Calu3 (cell line): ENCODE measurements around the gene WBP2NL. TPM values are rescaled to one million over a fixed set of nuclear protein-coding genes. Genes with fewer than 3 reads are reported as not detected.

ENCODE experiments used
- BruUV-seq: library from RNA; stranded (reverse); fragments of 400-500 nt; replicated peaks from 2 replicates; lab custom pipeline; 2021; lab: Mats Ljungman, UMichigan
- CTCF ChIA-PET: fragments of 300-600 bp; sonication (Branson Sonifier 250); formaldehyde crosslinking; loops from one replicate; lab custom pipeline; 2022; ENCODE audit warnings: antibody characterized with exemption; lab: Charles Lee
- DNase-seq: peaks from one replicate; pipeline ENCODE4 v3.0.0; 2022
- H3K27ac Mint-ChIP-seq: one replicate; pipeline ENCODE4 v1.8.0; 2022; ENCODE audit warnings: mixed read lengths; ENCODE audit not compliant: unreplicated experiment
- H3K27me3 Mint-ChIP-seq: one replicate; pipeline ENCODE4 v1.8.0; 2022; ENCODE audit warnings: mixed read lengths; ENCODE audit not compliant: unreplicated experiment
- H3K36me3 Mint-ChIP-seq: one replicate; pipeline ENCODE4 v1.8.0; 2022; ENCODE audit warnings: mild to moderate bottlenecking, moderate library complexity, mixed read lengths; ENCODE audit not compliant: insufficient read depth, unreplicated experiment
- H3K4me1 Mint-ChIP-seq: one replicate; pipeline ENCODE4 v1.8.0; 2022; ENCODE audit warnings: mild to moderate bottlenecking, low read depth, mixed read lengths; ENCODE audit not compliant: unreplicated experiment
- H3K4me3 Mint-ChIP-seq: one replicate; pipeline ENCODE4 v1.8.0; 2022; ENCODE audit warnings: mild to moderate bottlenecking, low read depth, moderate library complexity, mixed read lengths; ENCODE audit not compliant: unreplicated experiment
- H3K9me3 Mint-ChIP-seq: one replicate; pipeline ENCODE4 v1.8.0; 2022; ENCODE audit warnings: low read depth, mixed read lengths; ENCODE audit not compliant: unreplicated experiment
- CTCF ChIP-seq: fragments of 200-600 bp; IDR thresholded peaks from one replicate; pipeline ENCODE4 v1.8.0; 2022; ENCODE audit warnings: antibody characterized with exemption; ENCODE audit not compliant: unreplicated experiment
- intact Hi-C: fragments of 100-400 bp; cut with micrococcal nuclease; formaldehyde crosslinking; loops from one replicate; pipeline ENCODE4 v1.10.0; 2022; ENCODE audit not compliant: unreplicated experiment
- total RNA-seq: library from RNA; stranded (reverse); gene quantifications from 2 replicates; pipeline ENCODE4 v1.2.3, GENCODE V29; 2022

The WBP2NL gene
- total RNA-seq, 1 experiment from 2014 or later = 2.8 TPM

GRCh38 chr22:42010778-42011177, 12.2 kb downstream of the WBP2NL start:
- peaks cover 4% of the 10 kb centered on the region for H3K36me3 Mint-ChIP-seq
- no peaks in the 10 kb centered on the region for H3K4me1 Mint-ChIP-seq
- H3K4me3 Mint-ChIP-seq = no peak overlapping the region
- no peaks in the 10 kb centered on the region for H3K27me3 Mint-ChIP-seq
- BruUV-seq = no TSS peak
- CTCF ChIA-PET = no interaction called here
- intact Hi-C loops = no loop called here
- no peak for TF ChIP-seq CTCF
- H3K9me3 Mint-ChIP-seq = peaks cover 7% of the 10 kb centered on the region
- DNase-seq = no peak
- H3K27ac Mint-ChIP-seq = no peak overlapping the region

GRCh38 chr22:42013385-42013784, 14.8 kb downstream of the WBP2NL start:
- intact Hi-C loops = no loop called here
- CTCF ChIA-PET = interaction anchor here (0.6 to 0.9 kb wide), 2 partner anchors 58 to 123 kb away, joined by 3 read pairs; no protein-coding TSS in a partner anchor
- peaks cover 7% of the 10 kb centered on the region for H3K9me3 Mint-ChIP-seq
- no peaks in the 10 kb centered on the region for H3K4me1 Mint-ChIP-seq
- no peak for DNase-seq
- peaks cover 17% of the 10 kb centered on the region for H3K27me3 Mint-ChIP-seq
- no peak overlapping the region for H3K4me3 Mint-ChIP-seq
- H3K36me3 Mint-ChIP-seq = no peaks in the 10 kb centered on the region
- TF ChIP-seq CTCF = no peak
- H3K27ac Mint-ChIP-seq = no peak overlapping the region
- no TSS peak for BruUV-seq

- Mint-ChIP-seq H3K27ac (no peak overlapping the region), H3K27me3 (peaks cover 17% of the 10 kb centered on the region), H3K4me1 (no peaks in the 10 kb centered on the region), H3K9me3 (peaks cover 7% of the 10 kb centered on the region), H3K36me3 (no peaks in the 10 kb centered on the region), H3K4me3 (no peak overlapping the region)
- intact Hi-C loops = no loop called here
- TF ChIP-seq CTCF = no peak
- CTCF ChIA-PET = interaction anchor here (0.5 to 0.7 kb wide), 2 partner anchors 97 to 1478 kb away, joined by 3 to 5 read pairs; no protein-coding TSS in a partner anchor
- no peak for DNase-seq
- BruUV-seq = no TSS peak
These were observed 17.5 kb downstream of the WBP2NL start for GRCh38 chr22:42016111-42016510.

GRCh38 chr22:42018224-42018623, 19.6 kb downstream of the WBP2NL start:
- no TSS peak for BruUV-seq
- H3K27ac Mint-ChIP-seq = no peak overlapping the region
- H3K27me3 Mint-ChIP-seq = peaks cover 17% of the 10 kb centered on the region
- H3K4me3 Mint-ChIP-seq = no peak overlapping the region
- intact Hi-C loops = no loop called here
- no peaks in the 10 kb centered on the region for H3K36me3 Mint-ChIP-seq
- CTCF ChIA-PET = interaction anchor here (0.6 kb wide), 1 partner anchor 1145 kb away, joined by 3 read pairs; no protein-coding TSS in a partner anchor
- H3K4me1 Mint-ChIP-seq = peaks cover 8% of the 10 kb centered on the region
- DNase-seq = no peak
- peaks cover 3% of the 10 kb centered on the region for H3K9me3 Mint-ChIP-seq
- no peak for TF ChIP-seq CTCF
